H1 (cell line): ENCODE measurements around the gene USP49. TPM values are rescaled to one million over a fixed set of nuclear protein-coding genes. Genes with fewer than 3 reads are reported as not detected.

Experiments
- CTCF ChIA-PET: fragments of 300-600 bp; sonication (Branson Sonifier 250); formaldehyde crosslinking; loops from one replicate; lab custom pipeline; 2021; ENCODE audit not compliant: partially characterized antibody; lab: Charles Lee
- POLR2A ChIA-PET: fragments of 300-600 bp; sonication (Branson Sonifier 250); formaldehyde crosslinking; loops from one replicate; lab custom pipeline; 2021; ENCODE audit warnings: inconsistent platforms; ENCODE audit not compliant: partially characterized antibody; lab: Charles Lee
- DNase-seq, 2 experiments: peaks; one replicate each; pipeline versions ENCODE4 v3.0.0 to v3.0.0-alpha.2; 2010 to 2022; ENCODE audit warnings: low spot score in 2 of 2, low read depth in 1 of 2, mixed read lengths in 1 of 2
- FAIRE-seq: peaks from 2 replicates; lab custom pipeline; 2011; peaks lifted over from hg19 to GRCh38; lab: Jason Lieb, UNC
- H2AFZ ChIP-seq: 2 replicates; pipeline ENCODE4 v1.8.1; 2012; ENCODE audit warnings: low read length, inconsistent platforms
- H2AK5ac ChIP-seq: 2 replicates; pipeline ENCODE4 v1.6.1; 2013; ENCODE audit warnings: low read depth, low read length
- H2BK120ac ChIP-seq: replicated peaks from 2 replicates; pipeline ENCODE3; 2013; ENCODE audit warnings: low read depth, low read length, inconsistent platforms
- H2BK12ac ChIP-seq: 2 replicates; pipeline ENCODE4 v1.6.1; 2013; ENCODE audit warnings: low read depth, low read length
- H2BK15ac ChIP-seq: 2 replicates; pipeline ENCODE4 v1.6.1; 2013; ENCODE audit warnings: low read length
- H2BK20ac ChIP-seq: 2 replicates; pipeline ENCODE4 v1.6.1; 2013; ENCODE audit warnings: low read length
- H2BK5ac ChIP-seq: 2 replicates; pipeline ENCODE4 v1.6.1; 2013; ENCODE audit warnings: low read depth, low read length
- H3K14ac ChIP-seq: 2 replicates; pipeline ENCODE4 v1.6.1; 2013; ENCODE audit warnings: inconsistent platforms; ENCODE audit not compliant: insufficient read length
- H3K18ac ChIP-seq: 2 replicates; pipeline ENCODE4 v1.6.1; 2013; ENCODE audit warnings: low read length; ENCODE audit errors: extremely low read depth
- H3K23ac ChIP-seq: 2 replicates; pipeline ENCODE4 v1.6.1; 2013; ENCODE audit warnings: inconsistent platforms; ENCODE audit not compliant: insufficient read length
- H3K23me2 ChIP-seq: 2 replicates; pipeline ENCODE4 v1.6.1; 2013; ENCODE audit warnings: low read depth, low read length
- H3K27ac ChIP-seq: 2 replicates; pipeline ENCODE4 v1.6.1; 2011; ENCODE audit warnings: low read depth, low read length, inconsistent platforms
- H3K27me3 ChIP-seq, 4 experiments: replicated peaks in 1 of 4; 1 replicate in 1 of 4; 2 replicates in 3 of 4; pipeline versions ENCODE4 v1.6.1 to v1.8.1; 2011 to 2013; ENCODE audit warnings: low read length in 3 of 4, mild to moderate bottlenecking in 3 of 4, inconsistent platforms in 2 of 4, mixed read lengths in 2 of 4, moderate library complexity in 1 of 4; ENCODE audit not compliant: control insufficient read depth in 3 of 4, insufficient read depth in 3 of 4; ENCODE audit errors: extremely low read depth in 1 of 4
- H3K36me3 ChIP-seq, 4 experiments: 2 replicates each; pipeline versions ENCODE4 v1.6.1 to v1.8.1; 2011 to 2013; ENCODE audit warnings: mild to moderate bottlenecking in 4 of 4, low read length in 3 of 4, moderate library complexity in 2 of 4, control low read depth in 1 of 4, inconsistent platforms in 1 of 4; ENCODE audit not compliant: insufficient read depth in 4 of 4, control insufficient read depth in 2 of 4
- H3K4ac ChIP-seq: replicated peaks from 2 replicates; pipeline ENCODE3; 2013; ENCODE audit warnings: low read length, low read depth, mixed read lengths, inconsistent platforms; ENCODE audit not compliant: insufficient read length
- H3K4me1 ChIP-seq, 4 experiments: replicated peaks in 1 of 4; 1 replicate in 1 of 4; 2 replicates in 3 of 4; pipeline versions ENCODE4 v1.6.1 to v1.8.1; 2011 to 2013; ENCODE audit warnings: low read length in 3 of 4, inconsistent platforms in 2 of 4, mixed read lengths in 1 of 4; ENCODE audit not compliant: insufficient read depth in 4 of 4, control insufficient read depth in 3 of 4
- H3K4me2 ChIP-seq, 2 experiments: 2 replicates each; pipeline versions ENCODE4 v1.6.1 to v1.8.1; 2011 to 2013; ENCODE audit warnings: low read depth in 2 of 2, low read length in 2 of 2, control low read depth in 1 of 2, inconsistent platforms in 1 of 2, mild to moderate bottlenecking in 1 of 2; ENCODE audit not compliant: insufficient read depth in 1 of 2
- H3K4me3 ChIP-seq, 4 experiments: fragments of 200-600, 300-600 bp in 1 of 4; sonication (generic), shearing (Covaris generic), sonication (Bioruptor Twin) in 1 of 4; 2 replicates each; pipeline versions ENCODE4 v1.5.1 to v1.8.1; 2011 to 2016; ENCODE audit warnings: low read length in 4 of 4, low read depth in 3 of 4, control low read depth in 2 of 4, inconsistent platforms in 2 of 4, mild to moderate bottlenecking in 2 of 4, mixed read lengths in 1 of 4, moderate library complexity in 1 of 4; ENCODE audit not compliant: insufficient read depth in 2 of 4; ENCODE audit errors: extremely low read depth in 1 of 4
- H3K56ac ChIP-seq: replicated peaks from 2 replicates; pipeline ENCODE3; 2013; ENCODE audit warnings: low read depth, mild to moderate bottlenecking, mixed read lengths, low read length, inconsistent platforms; ENCODE audit not compliant: insufficient read length
- H3K79me1 ChIP-seq: 2 replicates; pipeline ENCODE4 v1.6.1; 2013; ENCODE audit warnings: low read depth, low read length, control low read depth
- H3K79me2 ChIP-seq, 2 experiments: 2 replicates each; pipeline versions ENCODE4 v1.6.1 to v1.8.1; 2012 to 2013; ENCODE audit warnings: low read length in 2 of 2, mild to moderate bottlenecking in 2 of 2, inconsistent platforms in 1 of 2; ENCODE audit not compliant: insufficient read depth in 2 of 2, control insufficient read depth in 1 of 2
- H3K9ac ChIP-seq, 4 experiments: replicated peaks in 1 of 4; 1 replicate in 1 of 4; 2 replicates in 3 of 4; pipeline versions ENCODE4 v1.6.1 to v1.8.1; 2011 to 2013; ENCODE audit warnings: low read depth in 3 of 4, low read length in 3 of 4, control low read depth in 2 of 4, mild to moderate bottlenecking in 2 of 4, moderate library complexity in 2 of 4, inconsistent platforms in 1 of 4; ENCODE audit errors: extremely low read depth in 1 of 4
- H3K9me3 ChIP-seq, 2 experiments: 2 replicates each; pipeline versions ENCODE4 v1.6.1 to v1.8.1; 2012 to 2013; ENCODE audit warnings: mild to moderate bottlenecking in 2 of 2, moderate library complexity in 2 of 2, control low read depth in 1 of 2, inconsistent platforms in 1 of 2, low read depth in 1 of 2, low read length in 1 of 2, mixed read lengths in 1 of 2; ENCODE audit not compliant: insufficient read depth in 2 of 2
- H4K20me1 ChIP-seq, 2 experiments: replicated peaks in 1 of 2; 2 replicates each; pipeline versions ENCODE3 to v1.8.1; 2011 to 2013; ENCODE audit warnings: inconsistent platforms in 2 of 2, low read length in 2 of 2, mild to moderate bottlenecking in 1 of 2; ENCODE audit not compliant: insufficient read depth in 2 of 2, control insufficient read depth in 1 of 2
- H4K5ac ChIP-seq: 2 replicates; pipeline ENCODE4 v1.6.1; 2013; ENCODE audit warnings: low read length, low read depth, mixed read lengths, inconsistent platforms; ENCODE audit not compliant: insufficient read length
- H4K8ac ChIP-seq: 2 replicates; pipeline ENCODE4 v1.8.0; 2013; ENCODE audit warnings: mild to moderate bottlenecking, moderate library complexity, low read length, inconsistent platforms; ENCODE audit not compliant: insufficient read depth; ENCODE audit errors: extremely low read depth
- H4K91ac ChIP-seq: replicated peaks from 2 replicates; pipeline ENCODE3; 2013; ENCODE audit warnings: low read length, mixed read lengths, inconsistent platforms; ENCODE audit not compliant: insufficient read length
- EP300 ChIP-seq, 2 experiments: IDR thresholded peaks; 1 replicate in 1 of 2; 2 replicates in 1 of 2; pipeline ENCODE4 v1.6.1; 2011 to 2012; ENCODE audit warnings: low read depth in 2 of 2, low read length in 2 of 2, mild to moderate bottlenecking in 2 of 2, borderline replicate concordance in 1 of 2, inconsistent platforms in 1 of 2, moderate library complexity in 1 of 2
- GABPA ChIP-seq: IDR thresholded peaks from 2 replicates; pipeline ENCODE4 v1.6.1; 2011; ENCODE audit warnings: mild to moderate bottlenecking, low read length, moderate library complexity, borderline replicate concordance; ENCODE audit not compliant: insufficient read depth
- GTF2F1 ChIP-seq: IDR thresholded peaks from 2 replicates; pipeline ENCODE4 v1.6.1; 2012; ENCODE audit warnings: low read depth, low read length, improper control_type of control experiment, borderline replicate concordance
- NRF1 ChIP-seq: IDR thresholded peaks from 2 replicates; pipeline ENCODE4 v1.6.1; 2011; ENCODE audit warnings: mild to moderate bottlenecking, low read depth, low read length, improper control_type of control experiment
- POU5F1 ChIP-seq: IDR thresholded peaks from 2 replicates; pipeline ENCODE4 v1.6.1; 2011; ENCODE audit warnings: low read depth, mild to moderate bottlenecking, low read length, moderate library complexity
- SAP30 ChIP-seq: fragments of 300-600 bp; sonication (generic); IDR thresholded peaks from 2 replicates; pipeline ENCODE4 v1.7.1; 2012; ENCODE audit warnings: low read length, moderate library complexity, mild to moderate bottlenecking, inconsistent platforms; ENCODE audit not compliant: insufficient read depth, insufficient replicate concordance
- TAF1 ChIP-seq: IDR thresholded peaks from 2 replicates; pipeline ENCODE4 v1.6.1; 2011; ENCODE audit warnings: mild to moderate bottlenecking, low read depth, low read length
- TAF7 ChIP-seq: optimal IDR thresholded peaks from 2 replicates; pipeline ENCODE3; 2011; ENCODE audit warnings: low read depth, mild to moderate bottlenecking, inconsistent platforms, low read length, moderate library complexity, borderline replicate concordance
- WGBS, 2 experiments: shearing (Covaris generic) in 1 of 2; methylation state at CpG; one replicate each; pipeline versions ENCODE4 v1.1.6 to v1.1.7; 2013 to 2015; ENCODE audit warnings: low lambda C conversion rate in 2 of 2, mixed read lengths in 2 of 2, inconsistent platforms in 1 of 2, low coverage in 1 of 2, missing lambda C conversion rate in 1 of 2; ENCODE audit not compliant: insufficient replicate concordance in 2 of 2, insufficient coverage in 1 of 2, insufficient read length in 1 of 2; ENCODE audit errors: extremely low coverage in 1 of 2, missing lambda C conversion rate in 1 of 2; 5-methylcytosine and 5-hydroxymethylcytosine counted together
- polyA plus RNA-seq, 7 experiments: library from polyadenylated mRNA; depleted of rRNA in 3 of 7; stranded (reverse) in 5 of 7; unstranded in 2 of 7; fragments of >200 nt in 5 of 7; fragments of 200-250 nt in 2 of 7; gene quantifications; 1 replicate in 5 of 7; 2 replicates in 1 of 7; 4 replicates in 1 of 7; pipeline versions ENCODE4 v1.2.1 to v1.2.3, GENCODE V29; 2011 to 2013; ENCODE audit warnings: missing spikeins in 2 of 7, mixed read lengths in 2 of 7
- total RNA-seq: library from RNA; stranded (reverse); fragmentation: NEBNext Ultra II Directional; extraction: Animal tissue kit (Norgen Biotek cat#: 25700); gene quantifications from 2 replicates; pipeline ENCODE4 v1.2.1, GENCODE V29; 2021

The USP49 gene
- total and polyA plus RNA-seq, 2 of the 8 experiments (the other 6 are each of a cell fraction or from before 2014, with no cell fraction given) = 6.9 to 24.4 TPM

DNA sequence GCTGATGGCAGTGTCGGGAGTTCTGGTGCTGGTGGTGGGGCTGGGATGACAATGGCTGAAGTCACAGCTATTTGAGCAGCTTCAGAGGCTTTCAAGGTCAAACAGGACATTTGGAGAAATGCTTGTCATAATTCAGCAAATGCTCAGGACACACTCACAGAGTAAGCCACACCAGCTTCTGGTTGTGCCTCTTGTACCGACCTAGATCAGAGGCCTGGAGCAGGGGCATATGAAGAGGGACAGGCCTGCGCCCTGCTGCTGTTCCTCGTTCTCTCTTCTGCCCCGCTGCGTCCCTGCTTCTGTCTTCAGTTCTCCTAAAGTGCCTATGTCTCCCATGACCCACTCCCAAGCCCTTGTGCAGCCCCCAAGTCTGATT lies 147.1 kb downstream of the USP49 start:
- H3K36me3 ChIP-seq = no peaks in the 10 kb centered on the region
- H2BK20ac ChIP-seq = no peak overlapping the region
- H3K4me3 ChIP-seq = no peak overlapping the region
- no peak overlapping the region for H2BK15ac ChIP-seq
- no peak overlapping the region for H3K18ac ChIP-seq
- no peak overlapping the region for H3K56ac ChIP-seq
- no peak overlapping the region for H3K4ac ChIP-seq
- no peaks in the 10 kb centered on the region for H4K20me1 ChIP-seq
- H4K91ac ChIP-seq = no peak overlapping the region
- H3K4me2 ChIP-seq = no peak overlapping the region
- H3K23me2 ChIP-seq = no peaks in the 10 kb centered on the region
- no peak overlapping the region for H4K8ac ChIP-seq
- no peaks in the 10 kb centered on the region for H3K79me2 ChIP-seq
- H4K5ac ChIP-seq = no peak overlapping the region
- CTCF ChIA-PET = interaction anchor here (1.0 to 4.4 kb wide), 6 partner anchors 8 to 43 kb away, joined by 3 to 21 read pairs (median 6); no protein-coding TSS in a partner anchor
- TF ChIP-seq POU5F1 (no peak), GTF2F1 (no peak), EP300 (IDR thresholded peaks at IDR 0.05; ENCODE audit: borderline replicate concordance in 1 of 2, low read depth in 2 of 2, low read length in 2 of 2) (no peak), SAP30 (no peak), TAF1 (no peak), TAF7 (no peak), GABPA (no peak), NRF1 (no peak)
- TF ChIP-seq, all 59 proteins: peak for 0
- Histone ChIP-seq H3K23ac (no peak overlapping the region), H2BK5ac (no peak overlapping the region), H3K79me1 (no peaks in the 10 kb centered on the region), H2BK120ac (no peak overlapping the region), H3K9me3 (no peaks in the 10 kb centered on the region), H3K27me3 (no peaks in the 10 kb centered on the region), H2BK12ac (no peak overlapping the region), H3K27ac (no peak overlapping the region), H3K4me1 (peaks cover 0 to 3% (median 0%) of the 10 kb centered on the region in 4 experiments; a peak in 2 of 7 replicates), H2AFZ (no peak overlapping the region), H3K14ac (no peak overlapping the region), H2AK5ac (no peak overlapping the region), H3K9ac (no peak overlapping the region)
- FAIRE-seq = no peak
- 95% methylated on average over 6 of the region's 6 CpGs; no CpG with 5 or more reads in 1 of the 2 experiments for WGBS, 2 experiments
- POLR2A ChIA-PET = no interaction called here
- DNase-seq = no peak
